Neural cell (in vitro differentiated cells): Measurements from ENCODE around the gene CLIP1. TPM values are rescaled to one million over a fixed set of nuclear protein-coding genes. Genes with fewer than 3 reads are reported as not detected.
"Not testable (repeated sequence)": the region's sequence is repeated elsewhere in the genome, so short reads cannot be mapped to it uniquely, and the experiment has no call there.

Experiments
- H2AFZ ChIP-seq: fragments of 200-600, 300-800 bp; sonication (generic), shearing (Covaris generic); 2 replicates; pipeline ENCODE4 v1.6.0; 2014; ENCODE audit warnings: low read depth, mild to moderate bottlenecking, antibody characterized with exemption, low read length, moderate library complexity
- H3F3A ChIP-seq: fragments of 200-600 bp; shearing (Covaris generic); 2 replicates; pipeline ENCODE4 v1.6.1; 2016; ENCODE audit warnings: mild to moderate bottlenecking, moderate library complexity, mixed read lengths, antibody characterized with exemption, low read length; ENCODE audit not compliant: insufficient read depth, poor library complexity, severe bottlenecking
- H3K27ac ChIP-seq: fragments of 200-600, 300-800 bp; sonication (generic), shearing (Covaris generic); 2 replicates; pipeline ENCODE4 v1.5.1; 2014; ENCODE audit warnings: mild to moderate bottlenecking, low read length, moderate library complexity
- H3K27me3 ChIP-seq: fragments of 300-800, 200-600 bp; sonication (generic), shearing (Covaris generic); 2 replicates; pipeline ENCODE4 v1.6.0; 2014; ENCODE audit warnings: mild to moderate bottlenecking, low read depth, low read length, moderate library complexity; ENCODE audit not compliant: insufficient read depth
- H3K36me3 ChIP-seq: fragments of 300-800, 200-600 bp; sonication (generic), shearing (Covaris generic); 2 replicates; pipeline ENCODE4 v1.5.1; 2014; ENCODE audit warnings: mild to moderate bottlenecking, antibody characterized with exemption, low read length, moderate library complexity; ENCODE audit not compliant: insufficient read depth
- H3K4me2 ChIP-seq: fragments of 300-800, 200-600 bp; sonication (generic), shearing (Covaris generic); 2 replicates; pipeline ENCODE4 v1.6.0; 2014; ENCODE audit warnings: mild to moderate bottlenecking, low read length
- H3K4me3 ChIP-seq: fragments of 300-800, 200-600 bp; sonication (generic), shearing (Covaris generic); 2 replicates; pipeline ENCODE4 v1.5.1; 2014; ENCODE audit warnings: mild to moderate bottlenecking, low read length, moderate library complexity
- H3K79me2 ChIP-seq: fragments of 200-600 bp; shearing (Covaris generic); replicated peaks from 2 replicates; pipeline ENCODE4 v1.6.0; 2014; ENCODE audit warnings: mild to moderate bottlenecking, low read length, moderate library complexity; ENCODE audit not compliant: insufficient read depth
- H3K9ac ChIP-seq: fragments of 300-800, 200-600 bp; sonication (generic), shearing (Covaris generic); 2 replicates; pipeline ENCODE4 v1.6.1; 2016; ENCODE audit warnings: mild to moderate bottlenecking, low read length, mixed read lengths
- H3K9me2 ChIP-seq: fragments of 200-600 bp; shearing (Covaris generic); 2 replicates; pipeline ENCODE4 v1.6.1; 2016; ENCODE audit warnings: mild to moderate bottlenecking, low read length, mixed read lengths; ENCODE audit not compliant: insufficient read depth
- H3K9me3 ChIP-seq: fragments of 200-600, 300-800 bp; sonication (generic), shearing (Covaris generic); 2 replicates; pipeline ENCODE4 v1.6.1; 2016; ENCODE audit warnings: mild to moderate bottlenecking, mixed run types, low read length, moderate library complexity, mixed read lengths
- H4K20me1 ChIP-seq: fragments of 200-600 bp; shearing (Covaris generic); 2 replicates; pipeline ENCODE4 v1.6.1; 2016; ENCODE audit warnings: mild to moderate bottlenecking, mixed run types; ENCODE audit not compliant: insufficient read depth
- CTCF ChIP-seq: fragments of 450-650 bp; IDR thresholded peaks from 2 replicates; pipeline ENCODE4 v1.5.1; 2014; ENCODE audit warnings: antibody characterized with exemption, mild to moderate bottlenecking, moderate library complexity; ENCODE audit not compliant: poor library complexity, severe bottlenecking
- EP300 ChIP-seq: fragments of 450-650 bp; conservative IDR thresholded peaks from 2 replicates; pipeline ENCODE4 v1.6.1; 2014; ENCODE audit warnings: antibody characterized with exemption, mild to moderate bottlenecking, moderate library complexity; ENCODE audit not compliant: poor library complexity, severe bottlenecking
- EZH2 ChIP-seq: fragments of 200-600, 300-800 bp; shearing (Covaris generic), sonication (generic); IDR thresholded peaks from 2 replicates; pipeline ENCODE4 v1.6.1; 2014; ENCODE audit warnings: antibody characterized with exemption, low read length, borderline replicate concordance, mild to moderate bottlenecking; ENCODE audit not compliant: insufficient read depth, poor library complexity, severe bottlenecking
- MXI1 ChIP-seq: fragments of 450-650 bp; conservative IDR thresholded peaks from 2 replicates; pipeline ENCODE4 v1.6.1; 2014; ENCODE audit warnings: antibody characterized with exemption, mild to moderate bottlenecking; ENCODE audit not compliant: poor library complexity, severe bottlenecking
- POLR2AphosphoS5 ChIP-seq: IDR thresholded peaks from 2 replicates; pipeline ENCODE4 v1.6.1; 2012
- RAD21 ChIP-seq: fragments of 450-650 bp; conservative IDR thresholded peaks from 2 replicates; pipeline ENCODE4 v1.6.1; 2014; ENCODE audit warnings: antibody characterized with exemption, mild to moderate bottlenecking, moderate library complexity
- REST ChIP-seq: IDR thresholded peaks from 2 replicates; pipeline ENCODE4 v1.6.1; 2012; ENCODE audit warnings: borderline replicate concordance
- SMC3 ChIP-seq: fragments of 450-650 bp; conservative IDR thresholded peaks from 2 replicates; pipeline ENCODE4 v1.6.1; 2014; ENCODE audit warnings: antibody characterized with exemption, mild to moderate bottlenecking, moderate library complexity; ENCODE audit not compliant: poor library complexity
- TAF1 ChIP-seq: IDR thresholded peaks from 2 replicates; pipeline ENCODE4 v1.6.1; 2012; ENCODE audit warnings: low read depth
- polyA plus RNA-seq: library from polyadenylated mRNA; depleted of rRNA; stranded (reverse); fragments of >200 nt; gene quantifications from 2 replicates; pipeline ENCODE4 v1.2.3, GENCODE V29; 2014

The CLIP1 gene
- polyA plus RNA-seq, 1 donor from 2014 or later: 67.4 TPM

- not testable (repeated sequence) for H3K36me3 ChIP-seq, H3K9me3 ChIP-seq, H2AFZ ChIP-seq, H3K27me3 ChIP-seq, H4K20me1 ChIP-seq, H3K9me2 ChIP-seq, H3K4me2 ChIP-seq, H3K79me2 ChIP-seq, H3F3A ChIP-seq, H3K4me3 ChIP-seq, H3K9ac ChIP-seq, H3K27ac ChIP-seq
Observed at GRCh38 chr12:122470576-122470975, 48.1 kb upstream of the CLIP1 start.

GRCh38 chr12:122469856-122470255 is 47.4 kb upstream of the CLIP1 start:
- not testable (repeated sequence) for H3K9me2 ChIP-seq, H3K9me3 ChIP-seq, H4K20me1 ChIP-seq, H2AFZ ChIP-seq, H3K4me3 ChIP-seq, H3K27me3 ChIP-seq, H3K27ac ChIP-seq, H3K4me2 ChIP-seq, H3K36me3 ChIP-seq, H3K79me2 ChIP-seq, H3F3A ChIP-seq, H3K9ac ChIP-seq

- Histone ChIP-seq H3K4me3 (no peak overlapping the region), H3K9ac (no peak overlapping the region), H3K4me2 (no peak overlapping the region), H2AFZ (no peak overlapping the region), H3K27me3 (no peaks in the 10 kb centered on the region), H3K27ac (no peak overlapping the region), H3K36me3 (no peaks in the 10 kb centered on the region), H3F3A (no peaks in the 10 kb centered on the region), H3K79me2 (no peaks in the 10 kb centered on the region), H3K9me2 (no peaks in the 10 kb centered on the region), H4K20me1 (no peaks in the 10 kb centered on the region), H3K9me3 (no peaks in the 10 kb centered on the region)
- TF ChIP-seq MXI1 (no peak), POLR2AphosphoS5 (no peak), CTCF (no peak), REST (no peak), RAD21 (no peak), TAF1 (no peak), SMC3 (no peak), EZH2 (no peak), EP300 (no peak)
Observed at GRCh38 chr12:122467983-122468382, 45.5 kb upstream of the CLIP1 start.

GRCh38 chr12:122464317-122465042 is 42.0 kb upstream of the CLIP1 start:
- H2AFZ ChIP-seq, H3F3A ChIP-seq, H3K9me3 ChIP-seq, H3K79me2 ChIP-seq, H3K4me3 ChIP-seq, H3K9me2 ChIP-seq, H3K27ac ChIP-seq, H4K20me1 ChIP-seq, H3K9ac ChIP-seq, H3K4me2 ChIP-seq, H3K36me3 ChIP-seq, H3K27me3 ChIP-seq: not testable (repeated sequence)
